HG02943 (cell line): ENCODE data around the gene METTL21A.
"Not testable (repeated sequence)": the region's sequence is repeated elsewhere in the genome, so short reads cannot be mapped to it uniquely, and the experiment has no call there.

Experiments used
- ATAC-seq: cut with Tn5 transposase; IDR thresholded peaks from one replicate; pipeline ENCODE4 v1.9.1; 2021; ENCODE audit warnings: mild to moderate bottlenecking, low read depth, moderate library complexity; ENCODE audit not compliant: unreplicated experiment

The METTL21A gene

GRCh38 chr2:207625014-207625907 lies at the start of gene METTL21A:
Gene METTL21A, minus strand, starts transcription at chr2:207625394. Its CDS starts 1,019 bp downstream, at chr2:207624375.
- ATAC-seq, result peak; percentile 55

DNA sequence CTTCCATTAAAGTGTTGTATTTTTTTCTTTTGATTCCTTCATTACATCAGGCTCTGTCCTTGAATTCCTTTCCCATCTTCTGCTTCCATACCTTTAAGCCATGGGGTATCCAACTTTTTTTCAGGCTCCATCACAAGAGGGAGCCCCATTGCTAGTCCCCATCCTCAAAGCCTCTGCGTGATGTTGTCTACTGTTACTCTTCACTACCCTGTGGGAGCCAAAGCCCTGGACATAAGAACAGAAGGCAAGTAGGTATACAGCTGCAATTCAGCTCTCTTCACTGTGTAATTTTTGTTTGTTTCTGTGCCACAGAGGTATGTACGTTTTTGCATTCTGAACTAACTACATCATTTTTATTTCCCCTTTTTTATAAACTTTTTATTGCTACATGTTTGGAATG lies 49.6 kb upstream of the METTL21A start:
- no peak for ATAC-seq

GRCh38 chr2:207674266-207674774 lies 49.1 kb upstream of the METTL21A start:
- no peak for ATAC-seq

- no peak for ATAC-seq
Observed at GRCh38 chr2:207673431-207673830, 48.2 kb upstream of the METTL21A start.

DNA sequence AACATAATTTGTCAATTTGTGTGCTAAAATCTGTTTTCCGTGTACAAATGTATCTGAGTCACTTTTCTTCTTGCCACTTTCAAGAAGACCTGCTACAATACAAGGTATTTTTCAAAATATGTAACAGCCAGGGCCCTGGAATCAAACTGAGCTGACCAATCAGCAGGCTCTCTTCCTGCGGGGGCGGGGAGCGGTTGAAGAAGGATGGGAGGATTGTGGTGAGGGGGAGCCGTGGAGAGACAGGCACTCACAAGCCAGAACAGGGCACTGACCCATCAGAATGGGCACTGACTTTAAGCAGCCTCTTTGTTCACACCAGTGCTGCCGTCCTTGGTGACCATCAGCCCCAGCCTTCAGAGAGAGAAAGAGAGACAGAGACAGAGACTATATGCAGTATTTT lies 45.7 kb upstream of the METTL21A start:
- ATAC-seq, result no peak

- ATAC-seq, result no peak
Observed at GRCh38 chr2:207663870-207664545, 38.8 kb upstream of the METTL21A start.

DNA sequence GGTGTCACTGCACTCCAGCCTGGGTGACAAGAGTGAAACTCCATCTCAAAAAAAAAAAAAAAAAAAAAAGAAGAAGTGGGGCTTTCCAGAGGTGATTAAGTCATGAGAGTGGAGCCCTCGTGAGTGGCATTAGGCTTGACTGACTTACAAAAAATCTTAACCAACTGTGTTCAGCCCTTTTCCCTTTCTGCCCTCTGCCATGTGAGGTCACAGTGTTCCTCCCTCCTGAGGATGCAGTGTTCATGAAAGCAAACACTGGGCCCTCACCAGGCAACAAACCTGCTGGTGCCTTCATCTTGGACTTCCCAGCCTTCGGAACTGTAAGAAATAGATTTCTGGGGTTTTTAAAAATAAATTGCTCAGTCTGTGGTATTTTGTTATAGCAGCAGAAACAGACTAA lies 37.0 kb upstream of the METTL21A start:
- peak; percentile 78 for ATAC-seq

DNA sequence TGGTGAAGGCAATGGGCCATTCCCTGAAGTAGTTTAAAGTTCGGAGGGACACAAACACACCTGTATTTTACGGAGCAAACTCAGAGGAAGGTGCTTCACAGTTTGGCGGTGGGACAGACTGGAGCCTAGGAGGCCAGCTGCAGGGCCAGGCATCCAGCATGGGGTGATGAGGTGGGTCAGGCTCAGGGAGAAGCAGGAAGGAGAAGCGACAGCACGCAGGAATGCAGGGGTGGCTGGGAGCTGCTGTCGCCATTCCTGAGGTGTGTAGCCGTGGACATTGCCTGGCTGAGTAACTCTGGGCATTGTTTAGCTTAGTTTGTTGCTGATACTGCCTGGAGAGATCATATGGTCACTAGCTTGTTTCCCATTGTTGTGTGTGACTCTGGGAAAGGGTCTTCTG lies 35.8 kb upstream of the METTL21A start:
- ATAC-seq, result no peak

- ATAC-seq, result no peak
Observed at GRCh38 chr2:207658156-207658555, 33.0 kb upstream of the METTL21A start.

GRCh38 chr2:207655000-207655399 lies 29.8 kb upstream of the METTL21A start:
- no peak for ATAC-seq

DNA sequence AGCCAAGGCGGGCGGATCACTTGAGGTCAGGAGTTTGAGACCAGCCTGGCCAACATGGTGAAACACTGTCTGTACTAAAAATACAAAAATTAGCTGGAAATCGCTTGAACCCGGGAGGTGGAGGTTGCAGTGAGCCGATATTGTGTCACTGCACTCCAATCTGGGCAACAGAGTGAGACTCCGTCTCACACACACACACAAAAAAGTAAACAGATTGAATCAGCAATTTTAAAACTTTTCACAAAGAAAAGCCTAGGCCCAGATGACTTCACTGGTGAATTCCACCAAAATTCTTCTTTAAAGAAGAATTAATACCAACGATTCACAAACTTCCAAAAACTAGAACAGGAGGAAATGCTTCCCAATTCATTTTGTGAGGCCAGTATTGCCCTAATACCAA lies 21.4 kb upstream of the METTL21A start:
- not testable (repeated sequence) for ATAC-seq

DNA sequence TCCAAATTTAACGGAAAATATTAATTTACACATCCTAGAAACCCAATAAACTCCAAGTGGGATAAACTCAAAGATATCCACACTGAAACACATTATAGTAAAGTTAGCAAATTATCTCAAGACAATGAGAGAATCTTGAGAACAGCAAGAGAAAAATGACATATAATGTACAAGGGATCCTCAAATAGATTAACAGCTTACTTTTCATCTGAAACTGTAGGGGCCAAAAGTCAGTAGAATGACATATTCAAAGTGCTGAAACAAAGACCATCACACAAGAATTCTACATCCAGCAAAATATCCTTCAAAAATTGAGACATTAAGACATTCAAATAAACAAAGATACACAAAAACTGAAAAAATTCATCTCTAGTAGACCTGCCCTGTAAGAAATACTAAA lies 18.7 kb upstream of the METTL21A start:
- no peak for ATAC-seq

DNA sequence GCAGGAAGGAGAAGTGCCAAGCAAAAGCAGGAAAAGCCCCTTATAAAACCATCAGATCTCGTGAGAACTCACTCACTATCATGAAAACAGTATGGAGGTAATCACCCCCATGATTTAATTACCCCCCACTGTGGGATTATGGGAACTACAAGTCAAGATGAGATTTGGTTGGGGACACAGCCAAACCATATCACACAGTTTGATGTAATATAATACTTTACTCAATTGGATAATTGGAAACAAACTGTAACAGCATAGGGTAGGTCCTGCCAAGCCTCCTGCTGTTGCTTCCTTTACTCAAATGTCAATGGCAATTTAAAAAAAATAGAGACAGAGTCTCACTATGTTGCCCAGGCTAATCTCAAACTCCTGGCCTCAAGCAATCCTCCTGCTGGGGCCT lies 15.5 kb upstream of the METTL21A start:
- ATAC-seq, result no peak

DNA sequence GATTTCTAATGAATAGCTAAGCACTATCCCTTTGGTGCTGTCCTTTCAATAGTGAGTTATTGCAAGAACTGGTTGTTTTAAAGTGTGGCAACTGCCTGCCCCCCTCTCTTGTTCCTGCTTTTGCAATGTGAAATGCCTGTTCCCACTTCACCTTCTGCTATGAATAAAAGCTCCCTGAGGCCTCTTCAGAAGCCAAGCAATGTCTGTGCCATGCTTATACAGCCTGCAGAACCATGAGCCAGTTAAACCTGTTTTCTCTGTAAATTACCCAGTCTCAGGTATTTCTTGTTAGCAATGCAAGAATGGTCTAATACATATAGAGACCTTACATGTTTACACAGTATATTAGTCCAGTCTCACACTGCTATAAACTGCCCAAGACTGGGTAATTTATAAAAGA lies 15.0 kb upstream of the METTL21A start:
- no peak for ATAC-seq

- not testable (repeated sequence) for ATAC-seq
Observed at GRCh38 chr2:207639288-207639687, 14.1 kb upstream of the METTL21A start.

GRCh38 chr2:207635468-207636200 lies 10.4 kb upstream of the METTL21A start:
- ATAC-seq, result no peak

GRCh38 chr2:207633686-207634085 lies 8.5 kb upstream of the METTL21A start:
- no peak for ATAC-seq

GRCh38 chr2:207632575-207633493 lies 7.6 kb upstream of the METTL21A start:
- ATAC-seq, result no peak

- no peak for ATAC-seq
Observed at GRCh38 chr2:207630491-207630890, 5.3 kb upstream of the METTL21A start.

GRCh38 chr2:207629553-207629952 lies 4.4 kb upstream of the METTL21A start:
- ATAC-seq, result no peak
